NCI-H1436 (cell line): Measurements from ENCODE around the gene C14orf93.
A peak's percentile ranks its signal among the peaks of the same experiment; 100 is the strongest.
"Not testable (repeated sequence)": the region's sequence is repeated elsewhere in the genome, so short reads cannot be mapped to it uniquely, and the experiment has no call there.

Source experiments
- DNase-seq: peaks from one replicate; lab custom pipeline; 2025; lab: John Stamatoyannopoulos, UW

C14orf93 gene

DNA sequence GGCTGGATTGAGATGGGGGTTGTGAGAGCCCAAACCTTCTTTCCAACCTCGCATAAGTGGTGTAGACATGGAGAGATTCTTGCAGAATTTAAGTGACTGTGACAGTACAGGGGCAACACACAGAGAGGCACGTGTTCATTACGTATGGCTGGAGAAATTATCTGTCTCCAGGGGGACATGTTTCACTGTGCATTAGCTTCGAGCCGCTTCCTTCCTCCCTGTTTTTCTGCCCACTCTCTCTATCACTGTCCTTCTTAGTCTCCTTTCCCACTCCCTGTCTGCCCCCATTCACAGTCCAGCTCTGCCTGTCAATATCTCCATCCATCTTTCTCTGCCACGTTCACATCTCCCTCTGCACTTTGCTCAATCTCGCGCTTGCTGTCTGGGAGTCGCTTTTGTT is 11.5 kb upstream of the C14orf93 start:
- no peak for DNase-seq

DNA sequence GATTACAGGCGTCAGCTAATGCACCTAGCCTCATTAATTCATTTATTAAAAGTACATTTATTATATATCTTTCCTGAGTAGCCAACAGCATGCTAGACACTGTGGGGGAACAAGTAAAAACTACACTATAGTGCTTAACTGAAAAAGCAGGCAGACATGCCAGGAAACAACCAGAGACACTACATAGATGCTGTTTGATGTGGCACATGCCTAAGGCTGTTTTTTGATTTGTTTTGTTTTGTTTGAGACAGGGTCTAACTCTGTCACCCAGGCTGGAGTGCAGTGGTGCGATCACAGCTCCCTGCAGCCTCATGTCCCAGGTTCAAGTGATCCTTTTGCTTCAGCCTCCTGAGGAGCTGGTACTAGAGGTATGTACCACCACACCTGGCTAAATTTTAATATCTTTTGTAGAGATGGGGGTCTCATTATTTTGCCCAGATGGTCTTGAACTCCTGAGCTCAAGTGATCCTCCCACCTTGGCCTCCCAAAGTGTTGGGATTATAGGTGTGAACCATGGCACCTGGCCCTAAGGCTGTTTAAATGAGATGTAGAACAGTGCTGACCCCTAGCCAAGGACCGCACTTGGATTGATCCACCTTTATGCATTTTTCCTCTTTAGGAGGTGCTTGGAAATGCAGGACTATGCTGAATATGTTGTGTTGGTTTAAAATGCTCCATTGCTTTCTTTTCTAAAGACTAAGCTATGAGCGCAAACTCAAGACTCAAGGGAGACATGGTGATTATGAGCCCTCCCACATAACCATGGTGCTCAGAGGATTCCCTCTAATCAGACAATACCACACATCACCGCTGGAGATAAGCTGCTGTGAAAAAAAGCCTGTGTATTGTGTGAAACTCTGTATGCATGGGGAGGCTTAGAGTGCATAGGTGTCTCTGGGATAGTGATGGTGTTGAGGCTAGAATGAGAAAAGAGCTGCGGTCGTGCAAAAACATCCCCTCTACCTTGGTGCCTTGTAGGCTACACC is 10.5 kb upstream of the C14orf93 start:
- DNase-seq, result no peak

DNA sequence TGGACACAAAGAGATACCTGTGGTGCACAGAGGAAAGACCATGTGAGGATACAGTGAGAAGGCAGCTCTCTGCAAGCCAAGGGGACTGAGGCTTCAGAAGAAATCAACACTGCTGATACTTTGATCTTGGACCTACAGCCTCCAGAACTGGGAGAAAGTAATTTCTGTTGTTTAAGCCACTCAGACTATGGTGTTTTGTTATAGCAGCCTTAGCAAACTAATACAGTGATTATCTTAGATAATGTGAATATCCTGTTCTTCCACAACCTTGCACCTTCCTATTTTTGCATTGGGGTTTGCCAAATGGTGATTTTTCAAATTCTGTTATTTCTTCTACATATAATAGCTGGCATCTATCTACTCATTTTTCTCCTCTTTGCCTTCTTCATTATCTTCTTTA is 8.2 kb upstream of the C14orf93 start:
- DNase-seq, result no peak

DNA sequence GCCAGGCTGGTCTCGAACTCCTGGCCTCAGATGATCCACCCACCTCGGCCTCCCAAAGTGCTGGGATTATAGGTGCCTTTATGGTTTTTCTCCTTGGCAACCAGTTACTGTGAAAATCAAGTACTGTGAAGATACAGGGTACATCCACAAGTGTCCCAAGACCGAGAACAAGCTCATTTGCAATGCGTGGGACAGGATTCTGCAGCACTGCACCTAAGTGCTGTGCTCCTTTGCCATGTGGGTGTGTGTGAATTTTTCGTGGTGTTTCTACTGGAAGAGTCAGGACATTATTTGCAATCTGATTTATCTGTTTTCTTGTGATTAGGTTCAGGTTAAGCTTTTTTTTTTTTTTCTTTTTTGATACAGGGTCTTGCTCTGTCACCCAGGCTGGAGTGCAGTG is 7.1 kb upstream of the C14orf93 start:
- no peak for DNase-seq

DNA sequence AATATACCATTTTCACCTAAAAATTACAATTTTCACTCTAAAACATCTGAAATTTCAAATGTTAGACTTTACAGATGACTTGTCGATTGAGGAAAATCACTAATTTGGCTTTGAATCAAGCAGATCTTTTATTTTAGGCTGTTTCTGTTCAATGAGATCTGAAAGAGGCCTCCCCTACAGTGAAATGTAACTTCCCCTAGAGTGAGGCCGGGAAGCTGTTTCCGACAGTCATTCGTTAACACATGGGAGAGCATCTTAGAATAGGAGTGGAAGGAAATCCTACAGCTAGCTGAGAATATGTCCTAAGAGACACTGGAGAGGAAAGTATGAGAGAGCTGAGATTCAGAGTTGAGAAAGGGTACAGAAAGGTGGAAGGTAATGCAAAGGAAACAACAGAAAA is 5.7 kb upstream of the C14orf93 start:
- no peak for DNase-seq

DNA sequence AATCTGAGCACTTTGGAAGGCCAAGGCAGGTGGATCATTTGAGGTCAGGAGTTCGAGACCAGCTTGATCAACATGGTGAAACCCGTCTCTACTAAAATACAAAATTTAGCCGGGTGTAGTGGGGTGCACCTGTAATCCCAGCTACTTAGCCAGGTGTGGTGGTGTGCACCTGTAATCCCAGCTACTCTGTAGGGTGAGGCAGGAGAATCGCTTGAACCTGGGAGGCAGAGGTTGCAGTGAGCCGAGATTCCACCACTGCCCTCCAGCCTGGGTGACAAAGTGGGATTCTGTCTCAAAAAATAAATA is 3.8 kb upstream of the C14orf93 start:
- not testable (repeated sequence) for DNase-seq

DNA sequence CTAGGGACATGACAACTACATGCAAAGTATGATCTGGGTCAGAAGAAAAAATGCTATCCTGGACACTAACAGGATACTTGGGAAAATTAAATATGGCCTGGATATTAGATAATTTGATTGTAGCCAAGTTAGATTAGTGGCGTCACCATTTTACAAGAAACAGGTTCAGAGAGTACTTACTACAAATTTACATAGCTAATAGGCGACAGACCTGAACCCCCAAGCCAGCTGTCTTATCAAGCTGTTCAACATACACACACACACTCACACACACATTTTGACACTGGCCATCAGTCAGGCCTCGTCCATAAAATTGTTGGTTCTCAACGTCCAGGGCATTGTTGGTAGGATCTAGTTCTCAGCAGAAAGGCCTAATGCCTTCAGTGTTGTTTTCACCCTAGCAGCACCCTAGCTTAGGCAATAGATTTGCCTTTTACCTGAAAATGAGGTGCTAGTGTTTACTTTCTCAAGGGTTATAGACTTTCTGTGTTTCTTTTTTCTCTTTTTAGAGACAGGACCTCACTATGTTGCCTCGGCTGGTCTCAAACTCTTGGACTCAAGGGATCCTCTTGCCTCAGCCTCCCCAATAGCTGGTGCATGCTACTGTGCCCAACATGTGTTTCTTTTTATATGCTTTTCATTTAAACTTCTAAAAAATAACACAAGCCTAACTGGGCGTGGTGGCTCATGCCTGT is 3.3 kb upstream of the C14orf93 start:
- no peak for DNase-seq

DNA sequence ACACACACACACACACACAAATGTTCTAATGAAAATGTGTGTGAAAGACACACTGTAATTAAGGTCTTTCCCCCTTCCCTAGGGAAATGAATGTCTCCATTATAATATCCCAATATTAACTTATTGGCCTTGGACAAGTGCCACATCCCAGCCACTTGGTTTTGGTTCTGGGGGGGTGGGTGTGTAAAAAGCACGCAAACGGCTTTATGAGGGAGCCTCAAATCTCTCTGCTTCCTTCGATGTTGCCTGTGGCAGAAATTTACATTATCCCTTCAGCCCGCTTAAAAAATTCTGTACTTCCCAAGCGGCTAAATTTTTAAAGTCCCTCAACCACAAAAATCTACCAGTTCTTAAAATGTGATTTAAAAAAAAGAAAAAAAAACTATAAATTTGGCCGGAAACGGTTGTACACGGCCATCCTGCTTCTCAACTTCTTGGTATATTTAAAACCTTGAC is 432 bp downstream of the C14orf93 start:
- no peak for DNase-seq

DNA sequence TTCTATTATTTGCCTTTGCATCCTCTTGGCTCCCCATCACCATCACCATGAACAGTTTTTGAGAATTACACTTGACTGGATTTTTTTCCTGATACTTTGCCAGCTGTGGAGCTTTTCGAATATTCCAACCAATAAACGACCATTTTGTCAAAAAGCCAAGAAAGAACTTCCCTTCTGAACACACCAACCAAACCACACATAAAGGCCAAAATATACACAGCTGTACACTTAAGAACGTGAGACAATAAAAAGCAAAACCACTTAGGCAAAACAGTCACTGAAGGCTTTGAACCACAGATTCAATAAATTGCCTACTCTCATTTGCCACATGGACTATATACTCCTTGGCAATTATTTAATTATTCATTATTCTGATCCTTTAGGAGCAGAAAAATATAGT is 1.1 kb downstream of the C14orf93 start:
- no peak for DNase-seq

DNA sequence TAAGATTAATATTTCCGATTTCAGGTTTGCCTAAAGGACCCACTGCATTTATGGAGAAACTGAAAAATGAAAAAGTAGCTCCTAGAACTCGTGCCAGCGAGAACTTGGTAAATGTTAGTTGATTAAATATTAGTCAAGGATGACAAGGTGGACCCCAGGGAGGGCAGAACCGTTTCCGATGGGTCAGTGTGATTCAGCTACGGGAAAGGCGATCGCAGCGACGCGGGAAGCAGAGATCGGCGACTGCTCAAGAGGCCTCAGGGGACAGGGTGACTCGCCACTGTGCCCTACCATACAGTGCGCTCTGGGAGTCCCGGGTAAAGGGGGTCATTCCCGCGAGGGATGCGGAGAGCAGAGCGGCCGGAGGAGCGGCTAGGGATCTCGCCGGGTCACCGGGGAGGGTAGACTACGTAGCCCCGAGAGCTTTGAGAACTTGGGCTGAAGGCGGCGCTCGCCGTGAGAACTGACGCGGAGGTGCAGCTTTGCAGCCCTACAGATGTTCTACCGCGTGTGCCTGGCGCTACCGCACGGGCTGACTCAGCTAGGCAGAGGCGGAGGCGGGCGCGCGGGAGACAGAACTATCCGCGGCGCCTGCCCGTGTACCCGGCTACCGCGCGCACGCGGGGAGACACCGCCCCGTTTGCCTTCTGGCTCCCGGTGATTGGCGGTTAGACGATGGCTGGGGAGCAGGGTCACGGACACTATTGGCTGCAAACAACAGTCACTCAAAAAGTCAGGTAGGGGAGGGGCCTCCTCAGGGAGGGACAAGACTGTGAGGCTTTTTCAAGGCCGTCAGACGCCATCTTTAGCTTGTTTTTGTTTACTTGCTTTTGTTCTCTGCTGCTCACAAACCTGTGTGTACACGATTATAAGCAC is 3.2 kb downstream of the C14orf93 start:
- peak; percentile 96 for DNase-seq

DNA sequence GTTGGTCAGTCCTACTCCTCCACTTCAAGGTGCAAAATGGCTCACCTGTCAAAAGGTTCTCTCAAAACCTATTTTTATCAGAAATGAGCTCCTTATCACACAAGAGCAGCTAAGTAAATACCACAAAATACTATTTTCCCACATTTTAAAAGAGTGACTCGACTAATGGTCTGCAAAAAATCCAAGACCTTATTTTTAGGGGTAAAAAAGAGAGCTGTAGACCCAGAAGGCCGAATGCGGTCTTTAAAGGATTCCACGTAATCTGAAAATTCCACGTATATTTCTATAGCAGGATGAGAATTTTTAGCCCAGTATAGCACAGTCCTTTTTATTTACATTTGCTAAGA is 3.8 kb downstream of the C14orf93 start:
- no peak for DNase-seq

DNA sequence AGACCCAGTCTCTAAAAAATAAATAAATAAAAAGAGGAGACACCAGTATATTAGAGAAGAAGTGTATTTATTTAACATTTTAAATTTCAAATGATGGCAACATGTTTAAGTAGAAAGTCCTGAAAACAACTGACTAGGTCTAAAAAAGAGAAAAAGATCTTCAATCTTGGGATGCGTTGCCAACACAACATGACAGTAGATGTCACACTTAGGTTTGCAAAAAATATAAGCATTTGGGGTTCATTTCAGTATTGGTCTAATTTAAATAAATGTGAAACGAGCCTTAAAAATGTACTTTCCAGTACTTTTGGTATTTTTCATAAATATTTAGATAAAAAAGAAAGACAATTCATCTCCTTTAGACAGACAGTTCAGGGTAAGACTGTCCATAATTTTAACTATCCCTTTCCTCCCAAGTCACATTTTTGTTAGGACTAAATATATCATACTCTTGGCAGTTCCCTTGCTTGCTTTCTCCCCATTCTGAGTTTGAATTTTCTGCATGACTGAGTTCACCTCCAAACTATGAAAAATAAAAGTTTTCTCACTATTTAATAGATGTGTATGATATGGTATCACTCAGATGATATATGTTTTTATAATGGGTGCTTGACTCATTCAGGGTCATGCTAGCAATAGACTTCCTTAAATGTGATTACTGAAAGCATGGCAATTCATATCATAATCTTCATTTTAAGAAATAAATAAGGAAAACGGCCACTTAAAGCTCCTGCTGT is 4.3 kb downstream of the C14orf93 start:
- no peak for DNase-seq

DNA sequence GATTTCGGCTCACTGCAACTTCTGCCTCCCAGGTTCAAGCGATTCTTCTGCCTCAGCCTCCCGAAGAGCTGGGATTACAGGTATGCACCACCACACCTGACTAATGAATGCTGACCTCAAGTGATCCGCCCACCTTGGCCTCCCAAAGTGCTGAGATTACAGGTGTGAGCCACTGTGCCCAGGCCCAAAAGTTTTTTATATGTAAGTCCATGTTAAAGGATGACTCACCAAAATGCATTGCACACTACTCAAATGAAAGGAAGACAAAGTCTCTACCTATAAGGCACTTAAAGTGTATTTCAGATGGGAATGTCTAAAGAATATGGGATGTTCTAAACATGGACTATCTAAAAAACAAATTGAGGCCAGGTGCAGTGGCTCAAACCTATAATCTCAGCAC is 5.7 kb downstream of the C14orf93 start:
- not testable (repeated sequence) for DNase-seq

DNA sequence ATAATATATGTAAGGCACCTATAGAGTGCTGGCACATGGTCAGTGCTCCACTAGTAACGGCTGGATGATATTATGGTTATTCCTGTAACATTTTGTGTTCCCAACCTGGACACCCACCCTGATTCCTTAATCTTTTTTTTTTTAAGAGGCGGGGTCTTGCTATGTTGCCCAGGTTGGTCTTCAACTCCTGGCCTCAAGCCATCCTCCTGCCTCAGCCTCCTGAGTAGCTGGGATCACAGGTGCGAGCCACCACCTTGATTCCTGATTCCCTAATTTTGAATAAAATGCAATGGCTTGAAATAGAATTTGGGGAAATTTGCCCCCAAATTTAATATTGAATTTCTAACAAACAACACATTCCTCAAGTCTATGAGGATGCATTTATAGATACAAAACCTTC is 7.4 kb downstream of the C14orf93 start:
- no peak for DNase-seq

DNA sequence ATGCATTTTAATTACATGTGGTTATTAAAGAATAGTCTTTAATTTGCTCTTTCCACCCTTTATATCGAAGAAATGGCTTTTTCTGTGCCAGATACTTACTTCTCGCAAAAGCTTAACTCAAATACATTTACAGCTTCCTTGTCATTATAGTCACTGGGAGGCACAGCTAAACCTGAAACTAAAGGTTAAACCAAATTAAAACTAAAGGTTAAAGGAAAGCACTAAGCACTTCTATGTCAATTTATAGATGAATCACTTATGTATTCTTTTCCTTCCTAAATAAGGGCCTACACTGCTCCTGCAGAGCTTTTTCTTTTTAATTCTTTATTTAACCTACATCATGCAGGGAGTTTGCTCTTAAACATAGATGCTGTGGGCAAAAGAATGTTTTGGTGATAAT is 9.1 kb downstream of the C14orf93 start:
- no peak for DNase-seq

DNA sequence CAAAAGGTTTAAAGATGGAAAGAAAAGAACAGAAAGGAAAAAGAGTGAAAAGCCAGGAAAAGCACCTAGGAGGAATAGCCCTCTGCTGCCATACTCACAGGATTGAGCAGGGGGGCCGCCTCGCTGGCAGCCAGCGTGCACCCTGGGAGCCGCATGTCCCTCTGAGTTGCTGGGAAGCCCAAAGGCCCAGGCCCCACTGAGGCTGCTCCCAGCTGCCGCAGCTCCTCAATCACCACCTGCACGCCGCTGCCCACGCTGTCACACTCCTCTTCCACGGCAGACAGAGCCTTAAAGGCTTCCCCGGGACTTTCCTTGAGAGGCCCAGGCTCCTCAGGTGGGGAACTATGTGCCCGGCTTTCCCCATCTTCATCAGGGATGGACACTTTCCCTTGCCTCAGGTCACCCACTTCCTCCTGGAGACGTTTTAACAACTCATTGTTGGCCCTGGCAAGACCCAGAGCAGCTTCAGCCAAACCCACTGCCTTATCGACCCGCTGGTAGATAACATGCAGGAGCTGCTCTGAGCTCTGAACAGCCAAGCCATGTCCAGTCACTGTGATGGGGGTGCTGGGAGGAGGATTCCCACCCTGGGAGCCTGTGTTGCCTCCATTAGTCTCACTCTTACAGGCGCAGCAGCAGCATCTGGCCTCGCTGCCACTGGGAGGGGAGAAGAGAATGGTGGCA is 11.5 kb downstream of the C14orf93 start:
- no peak for DNase-seq

DNA sequence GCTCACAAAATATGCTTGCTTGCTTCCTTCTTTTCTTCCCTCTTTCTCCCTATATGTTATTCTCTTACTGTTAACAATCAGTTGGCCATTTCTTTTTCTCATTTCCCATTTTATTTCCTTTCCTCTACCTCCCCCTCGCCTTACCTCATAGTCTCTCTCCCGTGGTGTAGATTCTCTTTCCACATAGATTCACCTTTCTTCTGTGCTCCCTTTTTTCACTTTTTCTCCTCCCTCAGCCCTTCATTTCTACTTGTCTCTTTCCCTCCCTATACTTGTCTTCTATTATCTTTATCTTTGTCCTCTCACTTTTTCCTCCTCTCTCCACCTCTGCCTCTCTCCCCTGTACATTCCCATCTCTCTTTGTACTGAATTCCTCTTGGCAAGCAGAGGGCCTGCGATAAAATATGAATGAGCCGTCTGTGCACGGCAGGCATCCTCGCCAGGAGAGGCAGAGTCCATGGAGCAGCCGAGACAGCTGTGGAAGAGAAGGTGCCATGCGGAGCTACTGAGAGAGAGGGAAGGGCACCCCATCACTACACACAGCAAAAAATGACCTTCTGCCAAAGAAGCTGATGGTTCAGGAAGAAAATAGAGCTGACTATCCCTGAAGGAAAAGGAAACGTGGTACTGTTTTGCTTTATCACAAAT is 12.1 kb downstream of the C14orf93 start:
- DNase-seq, result no peak

DNA sequence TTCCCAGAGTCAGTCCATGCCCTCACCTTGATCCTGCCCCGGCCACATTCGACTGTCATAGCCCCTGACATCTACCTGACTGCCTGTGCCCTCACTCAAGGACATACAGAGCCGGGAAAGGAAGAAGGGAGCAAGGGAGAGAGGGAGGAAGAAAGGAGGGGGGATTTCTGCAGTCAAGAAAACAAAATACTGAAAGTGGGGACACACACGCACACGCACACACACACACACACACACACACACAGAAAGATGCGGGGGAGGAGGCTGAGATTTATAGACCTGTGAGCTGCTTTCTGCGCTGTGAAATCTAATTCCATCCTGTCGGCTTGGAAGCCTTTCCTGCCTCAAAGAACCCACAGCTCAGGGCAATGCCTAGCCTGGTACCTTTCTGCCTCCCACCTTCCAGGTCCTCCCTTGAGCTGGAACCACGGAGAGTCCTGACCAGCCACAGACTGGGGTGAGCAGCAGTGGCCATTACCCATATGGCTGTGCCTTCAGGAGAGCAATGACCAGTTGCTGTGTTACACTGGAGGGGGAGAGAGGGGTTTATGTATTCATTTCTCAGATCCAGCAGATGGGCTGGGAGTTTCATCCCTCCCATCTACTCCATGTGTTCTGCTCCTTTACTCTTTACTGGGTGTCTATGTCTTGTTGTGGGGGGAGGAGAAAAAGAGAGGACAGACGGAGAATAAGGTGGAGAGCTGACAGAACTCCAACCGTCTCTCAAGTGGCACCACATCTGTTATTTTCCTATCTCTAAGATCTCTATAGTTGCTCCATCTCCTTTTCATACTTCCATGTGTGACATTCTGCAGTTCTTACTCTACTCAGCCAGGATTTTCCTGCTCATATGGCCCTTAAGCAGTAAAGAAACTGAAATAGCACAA is 12.9 kb downstream of the C14orf93 start:
- DNase-seq, result no peak

DNA sequence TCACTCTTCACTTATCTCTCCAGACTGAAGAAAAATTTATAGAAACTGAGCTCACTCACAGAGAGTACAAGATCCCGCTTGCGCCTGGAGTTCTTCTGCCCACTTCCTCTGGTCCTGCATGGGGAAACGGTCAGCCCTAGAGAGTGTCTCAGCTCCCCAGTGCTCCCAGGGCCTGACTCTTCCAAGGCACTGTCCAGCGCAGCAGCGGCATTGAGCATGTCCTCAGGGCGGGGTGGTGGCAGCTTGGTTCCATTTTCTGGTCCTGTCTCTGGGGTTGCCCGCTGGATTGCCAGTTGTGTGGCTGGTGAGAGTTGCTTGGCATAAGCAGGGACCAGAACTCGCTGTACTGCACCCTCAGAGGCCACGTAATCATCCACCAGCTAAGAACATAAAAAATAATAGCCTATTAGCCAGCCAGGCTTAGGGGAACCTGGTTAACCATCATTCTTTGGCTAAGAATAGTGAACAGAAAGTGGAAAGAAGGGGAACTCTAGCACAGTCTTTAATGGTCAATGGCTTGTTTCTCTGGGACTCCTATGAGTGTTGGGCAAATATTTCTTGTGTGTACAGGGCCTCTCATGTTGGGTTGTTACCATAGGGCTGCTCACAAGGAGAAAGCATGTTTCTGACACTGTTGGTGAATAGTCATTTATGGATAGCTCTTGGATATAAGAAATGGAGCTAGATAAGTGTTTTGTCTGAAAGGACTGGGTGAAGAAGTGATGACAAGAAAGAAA is 13.9 kb downstream of the C14orf93 start:
- DNase-seq, result no peak
